Measurements from ENCODE around the gene RPL15.
"Not testable (repeated sequence)": the region's sequence is repeated elsewhere in the genome, so short reads cannot be mapped to it uniquely, and the experiment has no call there.

DNA sequence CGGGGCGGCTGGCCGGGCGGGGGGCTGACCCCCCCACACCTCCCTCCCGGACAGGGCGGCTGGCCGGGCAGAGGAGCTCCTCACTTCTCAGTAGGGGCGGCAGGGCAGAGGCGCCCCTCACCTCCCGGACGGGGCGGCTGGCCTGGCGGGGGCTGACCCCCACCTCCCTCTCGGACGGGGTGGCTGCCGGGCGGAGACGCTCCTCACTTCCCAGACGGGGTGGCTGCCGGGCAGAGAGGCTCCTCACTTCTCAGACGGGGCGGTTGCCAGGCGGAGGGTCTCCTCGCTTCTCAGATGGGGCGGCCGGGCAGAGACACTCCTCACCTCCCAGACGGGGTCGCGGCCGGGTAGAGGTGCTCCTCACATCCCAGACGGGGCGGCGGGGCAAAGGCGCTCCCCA is 45.6 kb upstream of the RPL15 start:
- TF ChIP-seq CBX8 (IDR thresholded peaks at IDR 0.05); PHF8 (IDR thresholded peaks at IDR 0.05; ENCODE audit: borderline replicate concordance, low read depth): not testable (repeated sequence)
- TF ChIP-seq, protein P1, sequence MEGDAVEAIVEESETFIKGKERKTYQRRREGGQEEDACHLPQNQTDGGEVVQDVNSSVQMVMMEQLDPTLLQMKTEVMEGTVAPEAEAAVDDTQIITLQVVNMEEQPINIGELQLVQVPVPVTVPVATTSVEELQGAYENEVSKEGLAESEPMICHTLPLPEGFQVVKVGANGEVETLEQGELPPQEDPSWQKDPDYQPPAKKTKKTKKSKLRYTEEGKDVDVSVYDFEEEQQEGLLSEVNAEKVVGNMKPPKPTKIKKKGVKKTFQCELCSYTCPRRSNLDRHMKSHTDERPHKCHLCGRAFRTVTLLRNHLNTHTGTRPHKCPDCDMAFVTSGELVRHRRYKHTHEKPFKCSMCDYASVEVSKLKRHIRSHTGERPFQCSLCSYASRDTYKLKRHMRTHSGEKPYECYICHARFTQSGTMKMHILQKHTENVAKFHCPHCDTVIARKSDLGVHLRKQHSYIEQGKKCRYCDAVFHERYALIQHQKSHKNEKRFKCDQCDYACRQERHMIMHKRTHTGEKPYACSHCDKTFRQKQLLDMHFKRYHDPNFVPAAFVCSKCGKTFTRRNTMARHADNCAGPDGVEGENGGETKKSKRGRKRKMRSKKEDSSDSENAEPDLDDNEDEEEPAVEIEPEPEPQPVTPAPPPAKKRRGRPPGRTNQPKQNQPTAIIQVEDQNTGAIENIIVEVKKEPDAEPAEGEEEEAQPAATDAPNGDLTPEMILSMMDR (IDR thresholded peaks at IDR 0.05) = not testable (repeated sequence)
- TF ChIP-seq, protein P2, sequence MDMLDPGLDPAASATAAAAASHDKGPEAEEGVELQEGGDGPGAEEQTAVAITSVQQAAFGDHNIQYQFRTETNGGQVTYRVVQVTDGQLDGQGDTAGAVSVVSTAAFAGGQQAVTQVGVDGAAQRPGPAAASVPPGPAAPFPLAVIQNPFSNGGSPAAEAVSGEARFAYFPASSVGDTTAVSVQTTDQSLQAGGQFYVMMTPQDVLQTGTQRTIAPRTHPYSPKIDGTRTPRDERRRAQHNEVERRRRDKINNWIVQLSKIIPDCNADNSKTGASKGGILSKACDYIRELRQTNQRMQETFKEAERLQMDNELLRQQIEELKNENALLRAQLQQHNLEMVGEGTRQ (IDR thresholded peaks at IDR 0.05) = not testable (repeated sequence)
